ENCODE data around the gene COL5A2. TPM values are rescaled to one million over a fixed set of nuclear protein-coding genes. Genes with fewer than 3 reads are reported as not detected.

Gene COL5A2
- total RNA-seq, 1 donor from 2014 or later = 0.13 TPM

DNA sequence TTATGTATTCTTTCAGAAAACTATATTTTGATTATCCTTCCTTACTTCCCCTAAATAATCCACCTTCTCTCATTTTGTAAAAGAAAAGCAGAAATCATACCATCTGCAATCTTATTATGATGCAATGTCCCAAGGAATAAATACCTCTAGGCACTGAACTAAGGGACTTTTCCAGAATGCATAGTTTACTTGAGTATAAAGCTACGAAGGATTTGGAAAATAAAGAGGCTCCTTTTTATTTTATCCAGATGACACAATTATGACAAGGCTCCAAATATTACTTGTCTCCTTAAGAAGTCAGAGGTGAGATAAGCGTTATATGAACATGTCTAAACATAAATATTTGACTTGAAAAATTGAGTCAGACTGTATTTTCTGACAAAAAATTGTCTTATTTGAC, 133.2 kb downstream of the COL5A2 start:
- ChIA-PET CTCF (no interaction called here), POLR2A (no interaction called here)
- H3K9me3 Mint-ChIP-seq = no peaks in the 10 kb centered on the region
- no peaks in the 10 kb centered on the region for H3K4me1 Mint-ChIP-seq
- ATAC-seq (ENCODE audit: low read depth) = no peak
- TF ChIP-seq CTCF (IDR thresholded peaks at IDR 0.05) = no peak
- no peak for DNase-seq
- no peaks in the 10 kb centered on the region for H3K27me3 Mint-ChIP-seq
- intact Hi-C loops (cut with micrococcal nuclease) = no loop called here
- no peak overlapping the region for H3K4me3 Mint-ChIP-seq
- no peaks in the 10 kb centered on the region for H3K36me3 Mint-ChIP-seq (ENCODE audit: low read depth)
- H3K27ac Mint-ChIP-seq = no peak overlapping the region

- Mint-ChIP-seq H3K36me3 (ENCODE audit: low read depth) (no peaks in the 10 kb centered on the region), H3K4me1 (no peaks in the 10 kb centered on the region), H3K27me3 (no peaks in the 10 kb centered on the region), H3K4me3 (no peak overlapping the region), H3K9me3 (no peaks in the 10 kb centered on the region), H3K27ac (no peak overlapping the region)
- POLR2A ChIA-PET = no interaction called here
- no peak for TF ChIP-seq CTCF (IDR thresholded peaks at IDR 0.05)
- CTCF ChIA-PET = no interaction called here
- intact Hi-C loops (cut with micrococcal nuclease) = no loop called here
- ATAC-seq (ENCODE audit: low read depth) (no peak), DNase-seq (no peak)
These were observed 133.7 kb downstream of the COL5A2 start for GRCh38 chr2:189045836-189046235.

DNA sequence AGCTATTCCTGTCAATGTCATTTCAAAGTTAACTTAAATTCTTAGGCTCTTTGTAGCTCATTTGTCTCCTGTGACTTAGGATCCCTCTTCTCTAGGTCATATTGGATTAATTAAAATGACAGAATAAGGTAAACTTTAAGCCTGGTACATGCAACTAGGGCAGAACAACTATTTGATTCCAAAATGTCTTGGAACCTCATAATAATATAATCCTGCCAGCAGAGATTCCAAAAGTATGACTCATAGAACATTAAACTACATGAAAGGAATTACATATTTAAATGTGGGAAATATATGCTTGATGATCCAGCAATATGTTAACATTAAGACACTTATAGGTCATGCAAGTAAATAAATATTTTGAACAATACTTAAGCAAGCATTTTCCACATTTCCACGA, 142.0 kb downstream of the COL5A2 start:
- Mint-ChIP-seq H3K27ac (no peak overlapping the region), H3K27me3 (no peaks in the 10 kb centered on the region), H3K9me3 (no peaks in the 10 kb centered on the region), H3K4me1 (no peaks in the 10 kb centered on the region), H3K36me3 (ENCODE audit: low read depth) (no peaks in the 10 kb centered on the region), H3K4me3 (no peak overlapping the region)
- CTCF ChIA-PET = no interaction called here
- ATAC-seq (ENCODE audit: low read depth) (no peak), DNase-seq (no peak)
- intact Hi-C loops (cut with micrococcal nuclease) = no loop called here
- TF ChIP-seq CTCF (IDR thresholded peaks at IDR 0.05) = no peak
- POLR2A ChIA-PET = no interaction called here

DNA sequence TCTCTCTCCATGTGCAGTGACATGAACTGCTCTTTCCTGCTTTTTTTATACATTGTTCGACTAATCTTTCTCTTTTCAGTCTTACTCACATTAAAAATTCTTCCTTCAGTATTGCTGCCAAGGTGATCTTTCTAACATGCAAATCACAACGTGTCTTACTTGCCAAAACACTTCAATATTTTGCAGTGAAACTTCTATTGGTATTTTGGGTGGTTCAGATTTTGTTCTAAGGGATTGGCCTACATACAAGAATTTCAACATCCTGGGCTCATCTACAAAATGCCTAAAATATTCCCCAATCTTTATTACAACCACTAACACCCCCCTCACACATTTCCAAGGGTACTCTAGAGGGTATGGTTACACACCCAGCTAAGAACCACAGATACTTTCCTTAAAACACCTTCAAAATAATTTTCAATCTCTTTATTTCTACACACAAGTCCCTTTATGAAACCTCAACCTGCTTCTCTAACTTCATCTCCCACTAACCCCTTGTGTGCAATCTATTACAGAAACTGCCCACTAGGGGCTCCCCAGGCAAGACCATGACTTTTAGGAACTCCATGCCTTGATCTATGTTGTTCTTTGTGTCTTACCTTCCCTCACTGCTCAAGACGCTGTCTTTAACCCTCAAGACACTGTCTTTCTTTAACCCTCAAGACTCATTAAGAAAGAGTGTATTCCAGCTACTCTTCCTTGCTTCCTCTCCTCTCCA, 154.5 kb downstream of the COL5A2 start:
- Mint-ChIP-seq H3K36me3 (ENCODE audit: low read depth) (no peaks in the 10 kb centered on the region), H3K4me3 (no peak overlapping the region), H3K4me1 (no peaks in the 10 kb centered on the region), H3K9me3 (no peaks in the 10 kb centered on the region), H3K27me3 (no peaks in the 10 kb centered on the region), H3K27ac (no peak overlapping the region)
- TF ChIP-seq CTCF (IDR thresholded peaks at IDR 0.05) = no peak
- intact Hi-C loops (cut with micrococcal nuclease) = no loop called here
- ChIA-PET POLR2A (no interaction called here), CTCF (no interaction called here)
- no peak for DNase-seq
- no peak for ATAC-seq (ENCODE audit: low read depth)

GRCh38 chr2:189022492-189022891, 157.1 kb downstream of the COL5A2 start:
- no peaks in the 10 kb centered on the region for H3K27me3 Mint-ChIP-seq
- ChIA-PET CTCF (no interaction called here), POLR2A (no interaction called here)
- H3K27ac Mint-ChIP-seq = no peak overlapping the region
- ATAC-seq (ENCODE audit: low read depth) = no peak
- H3K4me3 Mint-ChIP-seq = no peak overlapping the region
- no peaks in the 10 kb centered on the region for H3K36me3 Mint-ChIP-seq (ENCODE audit: low read depth)
- DNase-seq = no peak
- no peaks in the 10 kb centered on the region for H3K9me3 Mint-ChIP-seq
- TF ChIP-seq CTCF (IDR thresholded peaks at IDR 0.05) = no peak
- intact Hi-C loops (cut with micrococcal nuclease) = no loop called here
- H3K4me1 Mint-ChIP-seq = no peaks in the 10 kb centered on the region

Measured in activated B cell treated with CpG ODN at 0.5 μM for 24 hours (primary cell).